GM12864 (cell line): ENCODE data around the gene TSPEAR.

Experiments
- DNase-seq: peaks from one replicate; pipeline ENCODE4 v3.0.0-alpha.2; 2011; ENCODE audit warnings: low read depth
- H3K4me3 ChIP-seq: 2 replicates; pipeline ENCODE4 v1.5.1; 2011; ENCODE audit warnings: mild to moderate bottlenecking, low read depth, low read length, control low read depth
- CTCF ChIP-seq: IDR thresholded peaks from 2 replicates; pipeline ENCODE4 v1.5.1; 2011; ENCODE audit warnings: low read depth, mild to moderate bottlenecking, moderate library complexity, low read length, control low read depth, inconsistent platforms; ENCODE audit errors: missing control alignments

The TSPEAR gene

GRCh38 chr21:44756423-44757185 lies 45.2 kb upstream of the TSPEAR start:
- no peak overlapping the region for H3K4me3 ChIP-seq
- no peak for DNase-seq

GRCh38 chr21:44755227-44755626 lies 43.9 kb upstream of the TSPEAR start:
- no peak for DNase-seq
- H3K4me3 ChIP-seq = no peak overlapping the region
- no peak for TF ChIP-seq CTCF

More at GRCh38 chr21:44756423-44757185, 45.2 kb upstream of the TSPEAR start:
- TF ChIP-seq CTCF = no peak

GRCh38 chr21:44753357-44753756 lies 42.0 kb upstream of the TSPEAR start:
- no peak for TF ChIP-seq CTCF
- H3K4me3 ChIP-seq = no peak overlapping the region
- DNase-seq = no peak

GRCh38 chr21:44752671-44753235 lies 41.4 kb upstream of the TSPEAR start:
- DNase-seq = no peak

GRCh38 chr21:44751799-44752636 lies 40.6 kb upstream of the TSPEAR start:
- no peak for TF ChIP-seq CTCF
- no peak for DNase-seq
- H3K4me3 ChIP-seq = no peak overlapping the region

More at GRCh38 chr21:44752671-44753235, 41.4 kb upstream of the TSPEAR start:
- TF ChIP-seq CTCF = no peak
- H3K4me3 ChIP-seq = no peak overlapping the region

GRCh38 chr21:44751186-44751798 lies 39.9 kb upstream of the TSPEAR start:
- DNase-seq = no peak
- no peak overlapping the region for H3K4me3 ChIP-seq
- no peak for TF ChIP-seq CTCF
